GM12865 (cell line): ENCODE data around the gene MRPL41.
"Not testable (repeated sequence)": the region's sequence is repeated elsewhere in the genome, so short reads cannot be mapped to it uniquely, and the experiment has no call there.

Experiments
- DNase-seq: peaks from one replicate; pipeline ENCODE4 v3.0.0; 2010; ENCODE audit warnings: low read depth
- H3K4me3 ChIP-seq: 2 replicates; pipeline ENCODE4 v1.5.1; 2011; ENCODE audit warnings: mild to moderate bottlenecking, low read depth, low read length, control low read depth
- CTCF ChIP-seq: IDR thresholded peaks from 2 replicates; pipeline ENCODE4 v1.5.1; 2011; ENCODE audit warnings: low read length, control low read depth, low read depth, inconsistent platforms; ENCODE audit not compliant: insufficient read depth; ENCODE audit errors: missing control alignments

Gene MRPL41

GRCh38 chr9:137509198-137509597 is 42.5 kb upstream of the MRPL41 start:
- no peak overlapping the region for H3K4me3 ChIP-seq
- no peak for DNase-seq
- TF ChIP-seq CTCF, result no peak

- H3K4me3 ChIP-seq, DNase-seq: not testable (repeated sequence)
Measured at GRCh38 chr9:137511126-137511525, 40.6 kb upstream of the MRPL41 start.

GRCh38 chr9:137511758-137512463 is 39.8 kb upstream of the MRPL41 start:
- no peak overlapping the region for H3K4me3 ChIP-seq
- no peak for TF ChIP-seq CTCF
- no peak for DNase-seq

- not testable (repeated sequence) for DNase-seq, H3K4me3 ChIP-seq
Measured at GRCh38 chr9:137513136-137513535, 38.5 kb upstream of the MRPL41 start.

GRCh38 chr9:137513801-137514570 is 37.7 kb upstream of the MRPL41 start:
- H3K4me3 ChIP-seq, DNase-seq: not testable (repeated sequence)

GRCh38 chr9:137514691-137515337 is 36.9 kb upstream of the MRPL41 start:
- TF ChIP-seq CTCF, result no peak
- no peak for DNase-seq

GRCh38 chr9:137515338-137515724 is 36.3 kb upstream of the MRPL41 start:
- no peak overlapping the region for H3K4me3 ChIP-seq
- DNase-seq, result no peak
- no peak for TF ChIP-seq CTCF

More at GRCh38 chr9:137514691-137515337, 36.9 kb upstream of the MRPL41 start:
- no peak overlapping the region for H3K4me3 ChIP-seq

GRCh38 chr9:137516144-137516917 is 35.3 kb upstream of the MRPL41 start:
- DNase-seq, result no peak
- H3K4me3 ChIP-seq, result no peak overlapping the region
- no peak for TF ChIP-seq CTCF

GRCh38 chr9:137518661-137519459 is 32.8 kb upstream of the MRPL41 start:
- H3K4me3 ChIP-seq, DNase-seq: not testable (repeated sequence)
